BJ (cell line): ENCODE data around the gene FAM174C. TPM values are rescaled to one million over a fixed set of nuclear protein-coding genes. Genes with fewer than 3 reads are reported as not detected.
"Not testable (repeated sequence)": the region's sequence is repeated elsewhere in the genome, so short reads cannot be mapped to it uniquely, and the experiment has no call there.

ENCODE experiments used
- CTCF ChIA-PET: fragments of 350-600 bp; formaldehyde crosslinking; extraction: SDS; loops from one replicate; lab custom pipeline; 2021; ENCODE audit warnings: antibody characterized with exemption, inconsistent platforms; lab: Yijun Ruan, JAX
- POLR2A ChIA-PET: fragments of 300-600 bp; sonication (Branson Sonifier 250); formaldehyde crosslinking; extraction: SDS; loops from one replicate; lab custom pipeline; 2021; ENCODE audit warnings: antibody characterized with exemption; lab: Charles Lee
- DNase-seq: peaks from one replicate; pipeline ENCODE4 v3.0.0-alpha.2; 2011; ENCODE audit warnings: low read depth
- H3K27me3 ChIP-seq: 2 replicates; pipeline ENCODE4 v1.6.0; 2011; ENCODE audit warnings: low read length; ENCODE audit not compliant: control insufficient read depth, insufficient read depth
- H3K36me3 ChIP-seq: 2 replicates; pipeline ENCODE4 v1.5.1; 2011; ENCODE audit warnings: low read length; ENCODE audit not compliant: control insufficient read depth, insufficient read depth
- H3K4me3 ChIP-seq: 2 replicates; pipeline ENCODE4 v1.5.1; 2011; ENCODE audit warnings: low read depth, mild to moderate bottlenecking, control low read depth, low read length
- polyA plus RNA-seq: library from polyadenylated mRNA; depleted of rRNA; stranded (reverse); fragments of >200 nt; gene quantifications from 2 replicates; pipeline ENCODE4 v1.2.3, GENCODE V29; 2011
- TF ChIP-seq, protein P1 (sequence below): IDR thresholded peaks from 2 replicates; pipeline ENCODE4 v1.5.1; 2011; ENCODE audit warnings: low read depth, mild to moderate bottlenecking, control low read depth, inconsistent platforms, low read length, moderate library complexity; ENCODE audit not compliant: insufficient read depth

FAM174C gene
- polyA plus RNA-seq, 1 experiment, result 37.5 TPM

DNA sequence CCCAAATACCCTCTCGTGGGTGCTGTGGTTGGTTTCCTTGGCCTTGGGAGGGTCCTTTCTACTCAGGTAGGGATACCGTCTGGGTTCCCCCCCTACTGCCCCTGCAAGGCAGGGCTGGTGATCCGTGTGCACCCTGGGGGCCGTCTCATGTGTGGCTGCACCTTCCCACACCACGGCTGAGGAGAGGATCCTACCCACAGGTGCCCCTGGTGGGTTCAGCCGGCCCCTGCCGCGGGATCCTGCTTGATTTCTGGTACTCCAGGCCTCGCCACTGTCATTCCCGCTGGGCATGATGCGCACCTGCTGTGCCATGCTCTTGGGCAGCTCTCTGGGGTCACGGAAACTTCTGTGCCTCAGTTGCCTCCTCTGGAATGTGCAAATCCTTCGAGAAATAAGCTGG, 41.1 kb downstream of the FAM174C start:
- DNase-seq, result no peak
- H3K4me3 ChIP-seq, result no peak overlapping the region
- no peaks in the 10 kb centered on the region for H3K36me3 ChIP-seq
- ChIA-PET CTCF (interaction anchor here (0.7 to 2.3 kb wide), 8 partner anchors 37 to 102 kb away, joined by 3 to 16 read pairs (median 3); no protein-coding TSS in a partner anchor), POLR2A (interaction anchor here (0.6 kb wide), 1 partner anchor 130 kb away, joined by 5 read pairs; no protein-coding TSS in a partner anchor)
- H3K27me3 ChIP-seq, result peaks cover 9% of the 10 kb centered on the region
- TF ChIP-seq, protein P1, sequence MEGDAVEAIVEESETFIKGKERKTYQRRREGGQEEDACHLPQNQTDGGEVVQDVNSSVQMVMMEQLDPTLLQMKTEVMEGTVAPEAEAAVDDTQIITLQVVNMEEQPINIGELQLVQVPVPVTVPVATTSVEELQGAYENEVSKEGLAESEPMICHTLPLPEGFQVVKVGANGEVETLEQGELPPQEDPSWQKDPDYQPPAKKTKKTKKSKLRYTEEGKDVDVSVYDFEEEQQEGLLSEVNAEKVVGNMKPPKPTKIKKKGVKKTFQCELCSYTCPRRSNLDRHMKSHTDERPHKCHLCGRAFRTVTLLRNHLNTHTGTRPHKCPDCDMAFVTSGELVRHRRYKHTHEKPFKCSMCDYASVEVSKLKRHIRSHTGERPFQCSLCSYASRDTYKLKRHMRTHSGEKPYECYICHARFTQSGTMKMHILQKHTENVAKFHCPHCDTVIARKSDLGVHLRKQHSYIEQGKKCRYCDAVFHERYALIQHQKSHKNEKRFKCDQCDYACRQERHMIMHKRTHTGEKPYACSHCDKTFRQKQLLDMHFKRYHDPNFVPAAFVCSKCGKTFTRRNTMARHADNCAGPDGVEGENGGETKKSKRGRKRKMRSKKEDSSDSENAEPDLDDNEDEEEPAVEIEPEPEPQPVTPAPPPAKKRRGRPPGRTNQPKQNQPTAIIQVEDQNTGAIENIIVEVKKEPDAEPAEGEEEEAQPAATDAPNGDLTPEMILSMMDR, result no peak

DNA sequence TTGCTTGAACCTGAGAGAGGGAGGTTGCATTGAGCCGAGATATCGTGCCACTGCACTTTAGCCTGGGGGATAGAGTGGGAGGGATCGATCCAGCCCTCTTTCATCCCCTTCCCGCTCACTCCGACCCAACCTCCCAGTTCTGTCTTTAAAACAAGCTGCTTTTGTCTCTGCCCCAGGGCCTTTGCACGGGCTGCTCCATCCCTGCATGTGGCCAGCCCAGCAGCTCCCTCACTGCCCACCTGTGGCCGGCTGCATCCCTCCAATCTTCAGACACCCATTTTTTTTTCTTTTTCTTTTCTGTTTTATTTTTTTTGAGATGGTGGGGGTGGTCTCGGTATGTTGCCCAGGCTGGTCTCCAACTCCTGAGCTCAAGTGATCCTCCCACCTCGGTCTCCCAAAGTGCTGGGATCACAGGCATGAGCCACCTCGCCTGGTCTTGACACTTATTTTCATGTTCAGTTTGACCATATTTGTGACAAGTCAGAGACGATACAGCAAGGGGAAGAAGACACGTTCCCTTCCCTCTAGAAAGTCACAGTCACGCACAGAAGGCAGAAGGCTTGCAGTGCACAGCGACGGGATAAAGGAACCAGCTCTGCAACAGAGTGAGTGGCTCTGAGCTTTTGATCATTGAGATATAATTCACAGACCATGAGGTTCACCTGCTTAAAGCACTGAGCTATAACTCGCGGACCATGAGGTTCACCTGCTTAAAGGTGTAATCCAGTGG, 42.1 kb downstream of the FAM174C start:
- no peak for DNase-seq
- no peaks in the 10 kb centered on the region for H3K36me3 ChIP-seq
- TF ChIP-seq, protein P1, result no peak
- no peak overlapping the region for H3K4me3 ChIP-seq
- ChIA-PET CTCF (interaction anchor here (0.8 to 2.3 kb wide), 5 partner anchors 9 to 64 kb away, joined by 3 to 16 read pairs (median 7); no protein-coding TSS in a partner anchor), POLR2A (no interaction called here)
- H3K27me3 ChIP-seq, result peaks cover 9% of the 10 kb centered on the region

DNA sequence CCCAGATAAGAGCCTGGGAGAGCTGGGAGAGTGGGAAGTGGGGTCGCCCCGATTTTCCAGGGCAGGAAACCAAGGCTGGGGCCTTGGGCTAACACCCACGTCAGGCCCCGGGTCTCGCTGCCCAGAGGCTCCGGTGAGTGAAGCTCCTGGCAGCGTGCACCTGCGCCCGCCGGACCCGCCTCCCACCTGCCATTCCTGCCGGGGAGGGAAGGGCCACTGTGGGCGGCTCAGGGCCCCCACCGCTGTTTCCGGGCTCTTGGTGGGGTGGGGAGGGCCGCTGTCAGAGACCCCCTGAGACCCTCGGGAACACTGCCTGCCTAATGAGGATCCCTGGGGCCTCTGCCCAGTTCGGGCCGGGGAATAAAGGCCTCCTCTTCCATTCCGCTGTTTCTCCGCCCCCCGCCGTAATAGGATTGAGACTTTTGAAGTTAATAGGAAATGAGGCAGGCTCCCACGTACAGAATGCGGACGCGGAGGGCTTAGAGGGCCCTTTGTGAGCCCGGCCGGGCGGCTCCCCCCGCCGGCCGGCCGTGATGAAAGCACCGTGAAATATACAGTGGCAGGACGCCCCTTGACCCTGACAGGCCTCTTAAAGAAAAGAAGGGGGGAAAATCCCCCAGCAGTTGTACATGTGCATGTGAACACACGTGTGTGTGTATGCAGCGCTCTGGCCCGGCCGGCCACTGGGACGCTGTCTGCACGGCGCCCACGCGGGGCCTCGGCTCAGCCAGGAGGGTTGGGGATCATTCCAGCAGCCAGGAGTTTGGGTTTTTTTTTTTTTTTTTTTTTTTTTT, 43.5 kb downstream of the FAM174C start:
- Histone ChIP-seq H3K36me3 (no peaks in the 10 kb centered on the region), H3K27me3 (peaks cover 9% of the 10 kb centered on the region), H3K4me3 (no peak overlapping the region)
- ChIA-PET POLR2A (interaction anchor here (0.6 kb wide), 1 partner anchor 39 kb away, joined by 3 read pairs; no protein-coding TSS in a partner anchor), CTCF (no interaction called here)
- no peak for DNase-seq
- TF ChIP-seq, protein P1, result no peak

DNA sequence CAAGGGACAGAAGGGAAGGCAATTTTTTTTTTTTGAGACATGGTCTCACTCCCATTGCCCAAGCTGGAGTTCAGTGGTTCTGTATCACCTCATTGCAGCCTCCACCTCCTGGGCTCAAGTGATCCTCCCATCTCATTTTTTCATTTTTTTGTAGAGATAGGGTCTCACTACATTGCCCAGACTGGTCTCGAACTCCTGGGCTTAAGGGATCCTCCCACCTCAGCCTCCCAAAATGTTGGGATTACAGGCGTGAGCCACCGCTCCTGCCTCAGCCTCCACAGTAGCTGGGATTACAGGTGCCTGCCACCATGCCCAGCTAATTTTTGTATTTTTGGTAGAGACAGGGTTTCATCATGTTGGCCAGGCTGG, 44.9 kb downstream of the FAM174C start:
- POLR2A ChIA-PET, H3K36me3 ChIP-seq, H3K27me3 ChIP-seq, DNase-seq, H3K4me3 ChIP-seq, CTCF ChIA-PET: not testable (repeated sequence)

DNA sequence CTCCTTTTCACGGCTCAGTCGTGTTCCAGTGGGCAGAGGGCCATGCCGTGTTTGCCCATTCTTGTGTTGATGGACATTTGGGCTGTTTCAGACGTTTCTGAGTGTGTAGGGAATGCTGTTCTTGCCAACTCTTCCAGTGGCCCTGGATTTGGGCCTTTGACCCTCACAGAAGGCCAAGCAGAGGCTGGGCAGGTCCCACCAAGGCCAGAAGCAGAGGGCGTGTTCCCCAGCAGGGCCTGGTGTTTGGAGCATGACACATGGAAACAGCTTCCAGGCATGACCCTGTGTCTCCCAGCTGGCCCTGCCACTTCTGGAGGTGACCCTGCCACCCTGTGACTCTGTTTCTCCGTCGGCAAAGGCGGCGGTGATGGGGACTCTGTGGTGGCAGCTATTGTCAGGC, 46.2 kb downstream of the FAM174C start:
- DNase-seq, result no peak
- TF ChIP-seq, protein P1, result no peak
- Histone ChIP-seq H3K36me3 (no peaks in the 10 kb centered on the region), H3K27me3 (peaks cover 3% of the 10 kb centered on the region; the same call in 1 of the 2 replicates), H3K4me3 (no peak overlapping the region)
- ChIA-PET CTCF (no interaction called here), POLR2A (no interaction called here)
